WI38 (cell line): ENCODE results near the gene RUSC1.
A peak's percentile ranks its signal among the peaks of the same experiment; 100 is the strongest.

Experiments
- H3K4me3 ChIP-seq: 2 replicates; pipeline ENCODE4 v1.5.1; 2011; ENCODE audit warnings: low read depth, mild to moderate bottlenecking, control low read depth, low read length
- TF ChIP-seq, protein P1 (sequence below): IDR thresholded peaks from 2 replicates; pipeline ENCODE4 v1.5.1; 2012; ENCODE audit warnings: low read depth, mild to moderate bottlenecking, control low read depth, low read length

The RUSC1 gene

GRCh38 chr1:155277902-155278688, 42.6 kb upstream of the RUSC1 start:
- peak overlapping the region; percentile 70 for H3K4me3 ChIP-seq
- TF ChIP-seq, protein P1, sequence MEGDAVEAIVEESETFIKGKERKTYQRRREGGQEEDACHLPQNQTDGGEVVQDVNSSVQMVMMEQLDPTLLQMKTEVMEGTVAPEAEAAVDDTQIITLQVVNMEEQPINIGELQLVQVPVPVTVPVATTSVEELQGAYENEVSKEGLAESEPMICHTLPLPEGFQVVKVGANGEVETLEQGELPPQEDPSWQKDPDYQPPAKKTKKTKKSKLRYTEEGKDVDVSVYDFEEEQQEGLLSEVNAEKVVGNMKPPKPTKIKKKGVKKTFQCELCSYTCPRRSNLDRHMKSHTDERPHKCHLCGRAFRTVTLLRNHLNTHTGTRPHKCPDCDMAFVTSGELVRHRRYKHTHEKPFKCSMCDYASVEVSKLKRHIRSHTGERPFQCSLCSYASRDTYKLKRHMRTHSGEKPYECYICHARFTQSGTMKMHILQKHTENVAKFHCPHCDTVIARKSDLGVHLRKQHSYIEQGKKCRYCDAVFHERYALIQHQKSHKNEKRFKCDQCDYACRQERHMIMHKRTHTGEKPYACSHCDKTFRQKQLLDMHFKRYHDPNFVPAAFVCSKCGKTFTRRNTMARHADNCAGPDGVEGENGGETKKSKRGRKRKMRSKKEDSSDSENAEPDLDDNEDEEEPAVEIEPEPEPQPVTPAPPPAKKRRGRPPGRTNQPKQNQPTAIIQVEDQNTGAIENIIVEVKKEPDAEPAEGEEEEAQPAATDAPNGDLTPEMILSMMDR, result peak; percentile 12; the same call in 1 of the 2 replicates

DNA sequence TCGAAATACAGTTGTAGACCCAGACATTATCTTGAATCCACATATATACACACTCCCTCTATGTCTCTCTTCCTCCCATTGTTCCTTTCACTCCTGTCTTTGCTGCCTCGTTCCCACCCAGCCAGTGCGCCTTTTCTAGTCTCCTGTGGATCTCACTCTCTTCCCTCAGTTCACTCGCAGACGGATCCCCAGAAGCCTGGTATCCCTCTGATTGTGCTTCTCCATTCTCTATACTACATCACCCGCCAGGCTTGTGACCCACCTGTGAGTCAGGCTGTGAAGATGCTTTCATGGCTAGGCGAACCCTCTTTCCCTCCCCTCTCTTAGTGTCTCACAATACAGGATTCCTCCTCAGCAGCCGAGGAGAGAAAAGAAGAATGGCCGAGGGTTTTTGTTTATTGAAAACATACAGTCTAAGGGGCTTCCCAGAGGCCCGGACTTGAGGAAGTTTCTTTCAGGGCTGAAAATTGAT, 42.0 kb upstream of the RUSC1 start:
- TF ChIP-seq, protein P1, result no peak
- H3K4me3 ChIP-seq, result no peak overlapping the region

DNA sequence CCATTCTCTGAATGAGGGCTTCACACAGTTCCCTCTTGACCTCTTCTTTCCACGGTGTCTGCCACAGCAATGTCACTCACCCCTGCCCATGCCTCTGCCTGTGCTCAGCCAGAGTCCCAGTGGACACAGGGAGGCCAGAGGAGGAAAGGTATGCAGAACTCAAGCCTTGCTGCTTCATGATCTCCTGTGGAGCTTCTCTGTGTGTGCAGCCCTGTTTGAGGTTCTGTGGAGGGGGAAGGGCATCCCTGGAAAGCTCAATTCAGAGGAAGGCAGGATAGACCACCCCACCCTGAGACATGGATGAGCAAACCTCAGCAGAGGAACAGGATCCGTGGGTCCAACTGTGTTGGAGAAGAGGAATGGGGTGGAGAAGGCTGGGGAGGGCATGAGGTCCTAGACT, 41.4 kb upstream of the RUSC1 start:
- no peak overlapping the region for H3K4me3 ChIP-seq
- TF ChIP-seq, protein P1, result no peak

DNA sequence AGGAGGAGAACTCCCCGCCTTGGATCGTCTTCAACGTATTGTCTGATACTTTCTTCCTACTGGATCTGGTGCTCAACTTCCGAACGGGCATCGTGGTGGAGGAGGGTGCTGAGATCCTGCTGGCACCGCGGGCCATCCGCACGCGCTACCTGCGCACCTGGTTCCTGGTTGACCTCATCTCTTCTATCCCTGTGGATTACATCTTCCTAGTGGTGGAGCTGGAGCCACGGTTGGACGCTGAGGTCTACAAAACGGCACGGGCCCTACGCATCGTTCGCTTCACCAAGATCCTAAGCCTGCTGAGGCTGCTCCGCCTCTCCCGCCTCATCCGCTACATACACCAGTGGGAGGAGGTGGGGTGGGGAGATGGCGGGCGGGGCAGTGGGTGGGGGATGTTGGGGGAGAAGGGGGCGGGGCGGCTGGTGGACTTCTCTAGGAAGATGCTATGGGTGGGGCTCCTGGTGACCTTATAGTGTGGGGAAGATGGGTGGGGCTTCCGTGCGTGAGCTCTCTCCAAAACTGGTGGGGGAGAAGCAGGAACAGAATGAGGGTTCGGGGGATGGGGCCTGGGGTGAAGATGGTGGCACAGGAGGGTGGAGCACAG, 38.1 kb upstream of the RUSC1 start:
- H3K4me3 ChIP-seq, result no peak overlapping the region
- TF ChIP-seq, protein P1, result no peak

- TF ChIP-seq, protein P1, result no peak
- no peak overlapping the region for H3K4me3 ChIP-seq
Measured at GRCh38 chr1:155284476-155284875, 36.2 kb upstream of the RUSC1 start.

- TF ChIP-seq, protein P1, result no peak
- no peak overlapping the region for H3K4me3 ChIP-seq
Measured at GRCh38 chr1:155285063-155285462, 35.6 kb upstream of the RUSC1 start.

DNA sequence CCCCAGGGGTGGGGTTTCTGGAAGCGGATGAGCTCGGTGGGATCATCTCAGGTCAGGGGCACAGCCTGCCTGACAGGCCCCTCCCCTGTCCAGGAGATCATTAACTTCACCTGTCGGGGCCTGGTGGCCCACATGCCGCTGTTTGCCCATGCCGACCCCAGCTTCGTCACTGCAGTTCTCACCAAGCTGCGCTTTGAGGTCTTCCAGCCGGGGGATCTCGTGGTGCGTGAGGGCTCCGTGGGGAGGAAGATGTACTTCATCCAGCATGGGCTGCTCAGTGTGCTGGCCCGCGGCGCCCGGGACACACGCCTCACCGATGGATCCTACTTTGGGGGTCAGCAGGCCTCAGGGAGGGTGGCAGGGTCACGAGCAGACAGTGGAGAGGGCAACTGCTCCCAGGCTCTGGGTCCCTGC, 35.1 kb upstream of the RUSC1 start:
- H3K4me3 ChIP-seq, result no peak overlapping the region
- TF ChIP-seq, protein P1, result no peak
